ENCODE measurements around the gene PROX1.

The PROX1 gene

GRCh38 chr1:214027498-214027897, 39.7 kb downstream of the PROX1 start:
- no peak for DNase-seq

GRCh38 chr1:214028095-214028494, 40.3 kb downstream of the PROX1 start:
- DNase-seq, result no peak

- DNase-seq, result no peak
These were observed 41.1 kb downstream of the PROX1 start for GRCh38 chr1:214028649-214029406.

- no peak for DNase-seq
These were observed 42.0 kb downstream of the PROX1 start for GRCh38 chr1:214029796-214030195.

- no peak for DNase-seq
These were observed 43.5 kb downstream of the PROX1 start for GRCh38 chr1:214031267-214031650.

- no peak for DNase-seq
These were observed 49.7 kb downstream of the PROX1 start for GRCh38 chr1:214037468-214037867.

GRCh38 chr1:214039394-214040018, 51.7 kb downstream of the PROX1 start:
- DNase-seq, result no peak

- no peak for DNase-seq
These were observed 55.4 kb downstream of the PROX1 start for GRCh38 chr1:214043167-214043566.

GRCh38 chr1:214044438-214045214, 56.9 kb downstream of the PROX1 start:
- no peak for DNase-seq

GRCh38 chr1:214050513-214051401, 63.0 kb downstream of the PROX1 start:
- no peak for DNase-seq

GRCh38 chr1:214051786-214052185, 64.0 kb downstream of the PROX1 start:
- no peak for DNase-seq

GRCh38 chr1:214058076-214058475, 70.3 kb downstream of the PROX1 start:
- no peak for DNase-seq

GRCh38 chr1:214066190-214066589, 78.4 kb downstream of the PROX1 start:
- no peak for DNase-seq

GRCh38 chr1:214066936-214067335, 79.2 kb downstream of the PROX1 start:
- no peak for DNase-seq

- DNase-seq, result no peak
These were observed 79.6 kb downstream of the PROX1 start for GRCh38 chr1:214067397-214067796.

GRCh38 chr1:214067853-214068703, 80.3 kb downstream of the PROX1 start:
- DNase-seq, result no peak

GRCh38 chr1:214068979-214069378, 81.2 kb downstream of the PROX1 start:
- DNase-seq, result no peak

- no peak for DNase-seq
These were observed 83.7 kb downstream of the PROX1 start for GRCh38 chr1:214071469-214071868.

- DNase-seq, result no peak
These were observed 84.8 kb downstream of the PROX1 start for GRCh38 chr1:214072426-214073157.

- DNase-seq, result no peak
These were observed 86.7 kb downstream of the PROX1 start for GRCh38 chr1:214074477-214074876.

Data from 8988T (cell line).